GM19468 (cell line): ENCODE data around the gene ZWILCH.
A peak's percentile ranks its signal among the peaks of the same experiment; 100 is the strongest.
"Not testable (repeated sequence)": the region's sequence is repeated elsewhere in the genome, so short reads cannot be mapped to it uniquely, and the experiment has no call there.

Source experiments
- ATAC-seq: cut with Tn5 transposase; IDR thresholded peaks from one replicate; pipeline ENCODE4 v1.9.1; 2021; ENCODE audit warnings: mild to moderate bottlenecking, moderate library complexity, moderate number of reproducible peaks; ENCODE audit not compliant: unreplicated experiment; ENCODE audit errors: extremely low read depth

ZWILCH gene

GRCh38 chr15:66504563-66505429 lies at the start of gene ZWILCH, which contains the start of gene RPL4:
Gene ZWILCH, plus strand, starts transcription at chr15:66505326. Its CDS starts 13 bp downstream, at chr15:66505339.
Gene RPL4, minus strand, starts transcription at chr15:66504855. Its CDS starts 65 bp downstream, at chr15:66504790.
- peak; percentile 59 for ATAC-seq

GRCh38 chr15:66456211-66456610 lies 48.9 kb upstream of the ZWILCH start:
- ATAC-seq = no peak

- ATAC-seq = no peak
Measured at GRCh38 chr15:66459818-66460615, 45.1 kb upstream of the ZWILCH start.

GRCh38 chr15:66461294-66461693 lies 43.8 kb upstream of the ZWILCH start:
- ATAC-seq = not testable (repeated sequence)

GRCh38 chr15:66461917-66462316 lies 43.2 kb upstream of the ZWILCH start:
- ATAC-seq = no peak

GRCh38 chr15:66462627-66463026 lies 42.5 kb upstream of the ZWILCH start:
- no peak for ATAC-seq

- ATAC-seq = not testable (repeated sequence)
Measured at GRCh38 chr15:66465294-66465693, 39.8 kb upstream of the ZWILCH start.

- not testable (repeated sequence) for ATAC-seq
Measured at GRCh38 chr15:66467162-66468040, 37.7 kb upstream of the ZWILCH start.

- not testable (repeated sequence) for ATAC-seq
Measured at GRCh38 chr15:66470825-66471224, 34.3 kb upstream of the ZWILCH start.

- peak; percentile 68 for ATAC-seq
Measured at GRCh38 chr15:66472176-66472999, 32.7 kb upstream of the ZWILCH start.

- ATAC-seq = no peak
Measured at GRCh38 chr15:66474135-66474534, 31.0 kb upstream of the ZWILCH start.

GRCh38 chr15:66474963-66475362 lies 30.2 kb upstream of the ZWILCH start:
- no peak for ATAC-seq

- no peak for ATAC-seq
Measured at GRCh38 chr15:66476535-66476934, 28.6 kb upstream of the ZWILCH start.

GRCh38 chr15:66477011-66477410 lies 28.1 kb upstream of the ZWILCH start:
- no peak for ATAC-seq

- no peak for ATAC-seq
Measured at GRCh38 chr15:66480267-66480666, 24.9 kb upstream of the ZWILCH start.

GRCh38 chr15:66481107-66481856 lies 23.8 kb upstream of the ZWILCH start:
- ATAC-seq = no peak

GRCh38 chr15:66482539-66482938 lies 22.6 kb upstream of the ZWILCH start:
- no peak for ATAC-seq

- no peak for ATAC-seq
Measured at GRCh38 chr15:66483131-66483566, 22.0 kb upstream of the ZWILCH start.
